Activated CD4-positive, alpha-beta T cell treated with anti-CD3 and anti-CD28 coated beads, Interleukin-2, amount 50 U/mL, for 16 hours (primary cell): ENCODE data around the gene OR6K3.

Experiments
- DNase-seq: peaks from one replicate; pipeline ENCODE4 v3.0.0-alpha.2; 2020

The OR6K3 gene

GRCh38 chr1:158686111-158687009 lies 34.2 kb downstream of the OR6K3 start, which contains the start of gene SPTA1:
SPTA1 (minus strand) TSS chr1:158686715; CDS start chr1:158686517, 198 bp downstream.
- DNase-seq, result peak; percentile 20

- no peak for DNase-seq
These were observed 35.4 kb downstream of the OR6K3 start for GRCh38 chr1:158685085-158685484.

GRCh38 chr1:158681606-158682005 lies 38.9 kb downstream of the OR6K3 start:
- DNase-seq, result no peak

GRCh38 chr1:158679289-158679688 lies 41.2 kb downstream of the OR6K3 start:
- no peak for DNase-seq

- no peak for DNase-seq
These were observed 44.8 kb downstream of the OR6K3 start for GRCh38 chr1:158675563-158676323.

- no peak for DNase-seq
These were observed 46.2 kb downstream of the OR6K3 start for GRCh38 chr1:158674302-158674701.
